ENCODE data around the gene MAGEB2.

DNA sequence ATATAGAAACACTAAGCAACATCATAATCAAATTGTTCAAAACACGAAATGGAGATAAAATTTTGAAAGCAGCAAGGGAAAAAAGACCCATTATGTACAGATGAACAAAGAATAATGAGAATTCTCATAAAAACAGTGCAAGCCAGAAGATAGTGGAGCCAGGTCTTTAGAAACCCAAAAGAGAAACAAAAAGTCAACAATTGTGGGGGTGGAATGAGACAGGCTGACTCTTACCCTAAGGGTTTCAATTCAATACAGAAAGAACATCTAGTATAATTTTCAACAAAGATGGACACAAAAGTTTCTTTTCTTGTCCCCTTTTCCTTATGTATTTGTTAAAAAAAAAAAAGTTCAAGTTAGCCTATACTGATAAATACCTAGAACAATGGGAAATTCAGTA lies 34.0 kb upstream of the MAGEB2 start:
- TF ChIP-seq, protein P1, sequence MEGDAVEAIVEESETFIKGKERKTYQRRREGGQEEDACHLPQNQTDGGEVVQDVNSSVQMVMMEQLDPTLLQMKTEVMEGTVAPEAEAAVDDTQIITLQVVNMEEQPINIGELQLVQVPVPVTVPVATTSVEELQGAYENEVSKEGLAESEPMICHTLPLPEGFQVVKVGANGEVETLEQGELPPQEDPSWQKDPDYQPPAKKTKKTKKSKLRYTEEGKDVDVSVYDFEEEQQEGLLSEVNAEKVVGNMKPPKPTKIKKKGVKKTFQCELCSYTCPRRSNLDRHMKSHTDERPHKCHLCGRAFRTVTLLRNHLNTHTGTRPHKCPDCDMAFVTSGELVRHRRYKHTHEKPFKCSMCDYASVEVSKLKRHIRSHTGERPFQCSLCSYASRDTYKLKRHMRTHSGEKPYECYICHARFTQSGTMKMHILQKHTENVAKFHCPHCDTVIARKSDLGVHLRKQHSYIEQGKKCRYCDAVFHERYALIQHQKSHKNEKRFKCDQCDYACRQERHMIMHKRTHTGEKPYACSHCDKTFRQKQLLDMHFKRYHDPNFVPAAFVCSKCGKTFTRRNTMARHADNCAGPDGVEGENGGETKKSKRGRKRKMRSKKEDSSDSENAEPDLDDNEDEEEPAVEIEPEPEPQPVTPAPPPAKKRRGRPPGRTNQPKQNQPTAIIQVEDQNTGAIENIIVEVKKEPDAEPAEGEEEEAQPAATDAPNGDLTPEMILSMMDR (IDR thresholded peaks at IDR 0.05; ENCODE audit: insufficient read depth, low read length): no peak
- TF ChIP-seq POLR2AphosphoS5 (IDR thresholded peaks at IDR 0.05; ENCODE audit: low read depth): no peak
- TF ChIP-seq, protein P2, sequence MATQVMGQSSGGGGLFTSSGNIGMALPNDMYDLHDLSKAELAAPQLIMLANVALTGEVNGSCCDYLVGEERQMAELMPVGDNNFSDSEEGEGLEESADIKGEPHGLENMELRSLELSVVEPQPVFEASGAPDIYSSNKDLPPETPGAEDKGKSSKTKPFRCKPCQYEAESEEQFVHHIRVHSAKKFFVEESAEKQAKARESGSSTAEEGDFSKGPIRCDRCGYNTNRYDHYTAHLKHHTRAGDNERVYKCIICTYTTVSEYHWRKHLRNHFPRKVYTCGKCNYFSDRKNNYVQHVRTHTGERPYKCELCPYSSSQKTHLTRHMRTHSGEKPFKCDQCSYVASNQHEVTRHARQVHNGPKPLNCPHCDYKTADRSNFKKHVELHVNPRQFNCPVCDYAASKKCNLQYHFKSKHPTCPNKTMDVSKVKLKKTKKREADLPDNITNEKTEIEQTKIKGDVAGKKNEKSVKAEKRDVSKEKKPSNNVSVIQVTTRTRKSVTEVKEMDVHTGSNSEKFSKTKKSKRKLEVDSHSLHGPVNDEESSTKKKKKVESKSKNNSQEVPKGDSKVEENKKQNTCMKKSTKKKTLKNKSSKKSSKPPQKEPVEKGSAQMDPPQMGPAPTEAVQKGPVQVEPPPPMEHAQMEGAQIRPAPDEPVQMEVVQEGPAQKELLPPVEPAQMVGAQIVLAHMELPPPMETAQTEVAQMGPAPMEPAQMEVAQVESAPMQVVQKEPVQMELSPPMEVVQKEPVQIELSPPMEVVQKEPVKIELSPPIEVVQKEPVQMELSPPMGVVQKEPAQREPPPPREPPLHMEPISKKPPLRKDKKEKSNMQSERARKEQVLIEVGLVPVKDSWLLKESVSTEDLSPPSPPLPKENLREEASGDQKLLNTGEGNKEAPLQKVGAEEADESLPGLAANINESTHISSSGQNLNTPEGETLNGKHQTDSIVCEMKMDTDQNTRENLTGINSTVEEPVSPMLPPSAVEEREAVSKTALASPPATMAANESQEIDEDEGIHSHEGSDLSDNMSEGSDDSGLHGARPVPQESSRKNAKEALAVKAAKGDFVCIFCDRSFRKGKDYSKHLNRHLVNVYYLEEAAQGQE (IDR thresholded peaks at IDR 0.05; ENCODE audit: insufficient replicate concordance, low read depth): no peak
